Panc1 (cell line): ENCODE results near the gene SCPEP1.

Experiments
- CTCF ChIP-seq: fragments of 450-650 bp; IDR thresholded peaks from 2 replicates; pipeline ENCODE4 v1.5.1; 2017; ENCODE audit warnings: mild to moderate bottlenecking
- SIN3A ChIP-seq: IDR thresholded peaks from 2 replicates; pipeline ENCODE4 v1.6.1; 2012; ENCODE audit warnings: low read depth, mild to moderate bottlenecking, low read length, moderate library complexity, borderline replicate concordance; ENCODE audit not compliant: insufficient read depth

- TF ChIP-seq CTCF = no peak
- no peak for TF ChIP-seq SIN3A
Measured at GRCh38 chr17:56987283-56987834, 9.4 kb downstream of the SCPEP1 start.
